HG03060 (cell line): ENCODE results near the gene IFITM5.

ENCODE experiments used
- ATAC-seq: cut with Tn5 transposase; IDR thresholded peaks from one replicate; pipeline ENCODE4 v1.9.1; 2021; ENCODE audit warnings: low read depth, moderate number of reproducible peaks; ENCODE audit not compliant: unreplicated experiment

Gene IFITM5

DNA sequence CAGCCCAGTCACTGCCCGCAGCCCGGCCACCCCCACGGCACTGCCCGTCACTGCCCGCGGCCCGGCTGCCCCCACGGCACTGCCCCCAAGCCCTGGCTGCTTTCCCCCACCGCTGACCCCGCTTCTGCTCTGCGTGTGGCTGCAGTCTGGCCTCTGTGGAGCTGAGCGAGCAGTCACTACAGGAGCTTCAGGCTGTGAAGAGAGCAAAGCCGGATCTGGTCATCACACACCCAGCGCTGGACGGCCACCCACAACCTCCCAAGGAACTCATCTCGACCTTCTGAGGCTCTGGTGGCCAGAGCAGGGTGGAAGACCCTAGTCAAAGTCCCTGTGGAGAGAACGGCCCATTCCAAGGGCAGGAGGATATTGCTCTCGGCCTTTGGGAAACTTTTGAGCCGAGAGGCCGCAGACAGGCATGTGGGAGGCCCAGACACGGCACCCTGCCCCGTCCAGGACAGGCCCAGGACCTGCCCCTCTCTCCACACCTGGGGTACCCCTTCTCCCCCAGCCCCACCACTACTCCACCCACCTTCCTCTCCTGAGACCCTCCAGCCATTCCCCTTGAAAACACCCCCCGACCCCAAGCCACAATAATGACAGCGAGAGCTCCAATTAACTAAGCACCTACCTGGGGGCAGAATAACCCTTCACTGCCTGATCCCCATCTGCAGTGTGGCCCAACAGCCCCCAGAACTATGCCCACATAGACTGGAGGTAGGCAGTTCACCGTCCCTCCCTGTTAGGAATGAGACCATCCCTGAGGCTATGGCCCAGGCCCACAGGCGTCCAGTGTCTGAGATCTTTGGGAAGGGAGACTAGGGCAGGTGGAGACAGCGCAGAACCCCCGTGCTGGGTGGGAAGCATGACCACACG is 14.1 kb downstream of the IFITM5 start:
- no peak for ATAC-seq

DNA sequence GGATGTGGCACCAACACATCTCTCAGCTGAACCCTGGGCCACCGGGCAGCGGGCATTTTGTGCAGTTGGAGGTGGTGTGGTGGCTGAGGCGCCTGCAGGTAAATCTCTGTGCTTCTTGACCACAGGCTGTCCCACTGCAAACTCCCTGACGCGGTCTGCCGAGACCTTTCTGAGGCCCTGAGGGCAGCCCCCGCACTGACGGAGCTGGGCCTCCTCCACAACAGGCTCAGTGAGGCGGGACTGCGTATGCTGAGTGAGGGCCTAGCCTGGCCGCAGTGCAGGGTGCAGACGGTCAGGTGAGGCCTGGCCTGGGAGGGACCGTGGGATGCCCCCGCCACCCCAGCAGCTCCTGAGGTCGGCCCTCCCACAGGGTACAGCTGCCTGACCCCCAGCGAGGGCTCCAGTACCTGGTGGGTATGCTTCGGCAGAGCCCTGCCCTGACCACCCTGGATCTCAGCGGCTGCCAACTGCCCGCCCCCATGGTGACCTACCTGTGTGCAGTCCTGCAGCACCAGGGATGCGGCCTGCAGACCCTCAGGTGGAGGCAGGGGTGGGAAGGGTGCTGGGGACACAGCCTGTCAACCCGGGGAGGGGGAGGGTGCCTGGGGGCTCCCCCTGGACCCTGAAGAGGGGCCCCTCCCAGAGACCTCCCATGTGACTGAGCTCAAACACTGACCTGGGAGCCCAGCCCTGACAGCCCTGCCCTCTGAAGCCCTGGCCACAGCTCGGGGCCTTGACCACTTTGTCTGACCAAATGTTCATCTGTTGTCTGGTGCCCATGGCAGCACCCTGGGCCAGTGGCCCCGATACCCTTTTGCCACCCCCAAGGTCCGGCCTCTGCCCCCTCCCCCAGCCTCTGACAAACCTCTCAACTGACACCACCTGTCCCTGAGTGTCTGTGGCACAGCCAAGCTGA is 15.0 kb downstream of the IFITM5 start:
- ATAC-seq, result no peak

DNA sequence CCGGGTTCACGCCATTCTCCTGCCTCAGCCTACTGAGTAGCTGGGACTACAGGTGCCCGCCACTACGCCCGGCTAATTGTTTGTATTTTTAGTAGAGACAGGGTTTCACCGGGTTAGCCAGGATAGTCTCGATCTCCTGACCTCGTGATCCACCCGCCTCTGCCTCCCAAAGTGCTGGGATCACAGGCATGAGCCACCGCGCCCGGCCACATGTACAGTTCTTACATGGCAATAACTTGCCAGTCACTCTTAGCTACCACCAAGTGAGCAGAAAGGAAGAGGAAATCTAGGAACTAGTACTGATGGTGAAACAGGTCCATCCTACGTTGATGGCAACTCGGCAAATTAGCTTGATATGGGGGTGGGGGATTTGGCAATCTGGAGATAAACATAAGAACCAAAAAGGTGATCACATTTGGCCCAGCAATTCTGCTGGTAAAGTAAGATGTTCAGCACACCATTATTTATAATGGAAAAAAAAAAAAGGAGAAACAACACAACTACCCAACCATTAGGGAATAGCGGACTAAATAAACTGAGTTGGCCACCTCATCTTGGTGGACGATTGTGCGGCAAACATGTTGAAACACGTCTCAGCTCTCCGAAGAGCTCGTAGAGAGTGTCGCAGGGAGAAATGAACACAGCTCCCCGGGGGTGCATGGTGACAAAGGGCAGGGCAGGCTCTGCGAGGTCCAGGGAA is 15.8 kb downstream of the IFITM5 start:
- no peak for ATAC-seq

DNA sequence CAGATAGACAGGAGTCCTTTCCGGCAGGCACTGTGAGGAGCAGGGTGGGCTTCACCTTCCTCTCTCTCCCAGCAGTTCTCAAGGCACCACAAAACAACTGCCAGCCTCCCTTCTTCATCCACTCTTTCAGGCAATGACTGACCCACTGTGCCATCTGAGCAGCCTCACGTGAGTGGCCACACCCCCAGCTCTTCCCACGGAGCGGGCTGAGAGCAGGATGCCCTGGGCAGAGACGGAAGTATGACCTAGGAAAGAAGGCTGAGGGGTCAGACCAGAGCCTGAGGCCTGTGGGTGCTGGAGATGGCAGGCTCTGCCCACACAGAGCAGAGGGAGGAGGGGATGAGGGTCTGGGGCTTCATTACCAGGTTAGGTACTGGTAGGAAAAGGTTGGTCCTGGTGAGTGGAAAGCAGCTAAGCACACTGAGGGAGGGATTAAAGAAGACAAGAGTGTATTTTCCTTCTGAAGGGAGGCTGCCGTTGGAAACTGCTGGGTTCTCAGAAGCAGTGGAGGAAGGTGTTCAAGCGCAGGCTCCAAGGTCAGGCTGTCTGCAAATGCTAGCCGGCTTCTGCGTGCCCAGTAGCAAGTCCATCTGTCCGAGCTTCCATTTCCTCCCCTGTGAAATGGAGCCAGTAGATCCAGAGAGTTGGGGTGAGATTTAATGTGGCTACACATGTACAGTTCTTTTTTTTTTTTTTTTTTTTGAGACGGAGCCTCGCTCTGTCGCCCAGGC is 16.5 kb downstream of the IFITM5 start:
- no peak for ATAC-seq

DNA sequence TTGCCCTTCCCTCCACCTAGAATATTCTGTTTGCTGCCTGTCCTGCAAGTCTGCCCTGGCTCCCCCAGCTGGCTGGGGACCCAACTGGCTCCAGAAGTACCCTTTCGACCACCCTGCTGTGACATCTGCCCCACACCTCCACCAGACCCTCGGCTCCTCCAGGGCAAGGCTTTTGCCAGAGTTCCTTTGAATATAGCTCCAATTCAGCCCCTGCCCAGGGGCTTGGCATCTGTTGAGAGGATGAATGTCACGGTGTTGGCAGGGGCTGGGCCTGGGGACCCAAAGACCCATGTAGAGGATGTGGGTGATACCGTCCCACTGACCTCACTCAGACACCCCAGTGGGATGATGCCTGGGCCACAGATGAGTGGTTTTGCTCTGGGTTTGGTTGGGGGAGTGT is 17.2 kb downstream of the IFITM5 start:
- ATAC-seq, result no peak

DNA sequence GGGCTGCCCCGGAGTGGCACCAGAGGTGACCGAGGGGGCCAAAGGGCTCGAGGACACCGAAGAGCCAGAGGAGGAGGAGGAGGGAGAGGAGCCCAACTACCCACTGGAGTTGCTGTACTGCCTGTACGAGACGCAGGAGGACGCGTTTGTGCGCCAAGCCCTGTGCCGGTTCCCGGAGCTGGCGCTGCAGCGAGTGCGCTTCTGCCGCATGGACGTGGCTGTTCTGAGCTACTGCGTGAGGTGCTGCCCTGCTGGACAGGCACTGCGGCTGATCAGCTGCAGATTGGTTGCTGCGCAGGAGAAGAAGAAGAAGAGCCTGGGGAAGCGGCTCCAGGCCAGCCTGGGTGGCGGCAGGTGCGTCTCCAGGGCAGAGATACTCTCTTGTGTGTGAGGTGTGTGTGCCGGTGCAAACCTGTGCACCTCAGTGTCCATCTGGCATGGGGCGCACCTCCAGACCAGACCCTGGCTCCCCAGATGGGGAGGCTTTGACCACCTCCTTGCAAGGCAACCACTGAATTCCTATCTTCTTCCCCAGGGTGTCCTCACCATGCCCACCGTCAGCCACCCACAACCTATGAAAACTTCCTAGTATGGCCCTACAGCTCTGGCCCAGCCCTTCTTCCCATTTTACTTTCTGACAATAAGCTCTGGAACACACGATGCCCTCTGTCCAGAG is 17.7 kb downstream of the IFITM5 start:
- ATAC-seq, result no peak

DNA sequence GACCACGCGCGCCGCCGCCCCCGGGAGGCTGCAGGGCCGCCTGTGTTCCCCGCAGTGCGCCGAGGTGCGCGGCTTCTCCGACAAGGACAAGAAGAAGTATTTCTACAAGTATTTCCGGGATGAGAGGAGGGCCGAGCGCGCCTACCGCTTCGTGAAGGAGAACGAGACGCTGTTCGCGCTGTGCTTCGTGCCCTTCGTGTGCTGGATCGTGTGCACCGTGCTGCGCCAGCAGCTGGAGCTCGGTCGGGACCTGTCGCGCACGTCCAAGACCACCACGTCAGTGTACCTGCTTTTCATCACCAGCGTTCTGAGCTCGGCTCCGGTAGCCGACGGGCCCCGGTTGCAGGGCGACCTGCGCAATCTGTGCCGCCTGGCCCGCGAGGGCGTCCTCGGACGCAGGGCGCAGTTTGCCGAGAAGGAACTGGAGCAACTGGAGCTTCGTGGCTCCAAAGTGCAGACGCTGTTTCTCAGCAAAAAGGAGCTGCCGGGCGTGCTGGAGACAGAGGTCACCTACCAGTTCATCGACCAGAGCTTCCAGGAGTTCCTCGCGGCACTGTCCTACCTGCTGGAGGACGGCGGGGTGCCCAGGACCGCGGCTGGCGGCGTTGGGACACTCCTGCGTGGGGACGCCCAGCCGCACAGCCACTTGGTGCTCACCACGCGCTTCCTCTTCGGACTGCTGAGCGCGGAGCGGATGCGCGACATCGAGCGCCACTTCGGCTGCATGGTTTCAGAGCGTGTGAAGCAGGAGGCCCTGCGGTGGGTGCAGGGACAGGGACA is 18.4 kb downstream of the IFITM5 start:
- no peak for ATAC-seq

DNA sequence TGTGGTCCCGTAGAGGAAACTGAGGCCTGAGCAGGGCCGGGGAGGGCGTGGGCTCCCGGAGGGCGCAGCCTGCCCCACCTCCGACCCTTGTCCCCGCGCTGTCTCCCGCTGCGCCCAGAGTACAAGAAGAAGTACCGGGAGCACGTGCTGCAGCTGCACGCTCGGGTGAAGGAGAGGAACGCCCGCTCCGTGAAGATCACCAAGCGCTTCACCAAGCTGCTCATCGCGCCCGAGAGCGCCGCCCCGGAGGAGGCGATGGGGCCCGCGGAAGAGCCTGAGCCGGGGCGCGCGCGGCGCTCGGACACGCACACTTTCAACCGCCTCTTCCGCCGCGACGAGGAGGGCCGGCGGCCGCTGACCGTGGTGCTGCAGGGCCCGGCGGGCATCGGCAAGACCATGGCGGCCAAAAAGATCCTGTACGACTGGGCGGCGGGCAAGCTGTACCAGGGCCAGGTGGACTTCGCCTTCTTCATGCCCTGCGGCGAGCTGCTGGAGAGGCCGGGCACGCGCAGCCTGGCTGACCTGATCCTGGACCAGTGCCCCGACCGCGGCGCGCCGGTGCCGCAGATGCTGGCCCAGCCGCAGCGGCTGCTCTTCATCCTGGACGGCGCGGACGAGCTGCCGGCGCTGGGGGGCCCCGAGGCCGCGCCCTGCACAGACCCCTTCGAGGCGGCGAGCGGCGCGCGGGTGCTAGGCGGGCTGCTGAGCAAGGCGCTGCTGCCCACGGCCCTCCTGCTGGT is 19.2 kb downstream of the IFITM5 start:
- ATAC-seq, result no peak

DNA sequence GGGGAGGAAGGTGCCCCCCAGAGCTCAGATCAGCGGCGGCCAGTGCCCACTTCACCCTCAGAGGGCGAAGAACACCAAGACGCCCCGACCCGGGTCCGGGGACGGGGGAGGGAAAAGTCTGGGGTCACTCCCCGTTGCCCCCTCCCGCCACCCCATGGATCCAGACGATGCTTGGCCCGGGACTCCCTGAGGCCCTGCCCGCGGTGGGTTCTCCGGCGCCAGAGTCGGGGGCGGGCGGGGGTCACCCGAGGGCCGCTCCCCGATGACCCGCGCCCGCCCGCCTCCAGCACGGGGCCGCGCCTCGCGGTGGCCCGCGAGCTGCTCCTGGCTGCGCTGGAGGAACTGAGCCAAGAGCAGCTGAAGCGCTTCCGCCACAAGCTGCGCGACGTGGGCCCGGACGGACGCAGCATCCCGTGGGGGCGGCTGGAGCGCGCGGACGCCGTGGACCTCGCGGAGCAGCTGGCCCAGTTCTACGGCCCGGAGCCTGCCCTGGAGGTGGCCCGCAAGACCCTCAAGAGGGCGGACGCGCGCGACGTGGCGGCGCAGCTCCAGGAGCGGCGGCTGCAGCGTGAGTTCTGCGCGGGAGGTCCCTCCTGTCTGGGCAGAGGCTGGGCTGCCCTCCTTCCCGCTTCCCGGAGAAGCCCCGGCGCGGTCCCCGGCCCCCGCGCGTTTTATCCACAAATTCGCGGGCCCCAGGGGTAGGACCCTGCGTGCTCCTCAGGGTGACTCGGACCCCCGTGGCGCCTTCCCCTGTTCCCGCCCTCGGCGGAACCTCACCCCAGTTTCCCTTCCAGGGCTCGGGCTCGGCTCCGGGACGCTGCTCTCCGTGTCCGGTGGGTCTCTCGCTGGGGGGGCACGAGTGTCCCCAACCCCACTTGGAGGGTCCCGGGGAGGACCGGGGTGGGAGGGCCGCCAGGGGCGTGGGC is 20.0 kb downstream of the IFITM5 start:
- no peak for ATAC-seq

DNA sequence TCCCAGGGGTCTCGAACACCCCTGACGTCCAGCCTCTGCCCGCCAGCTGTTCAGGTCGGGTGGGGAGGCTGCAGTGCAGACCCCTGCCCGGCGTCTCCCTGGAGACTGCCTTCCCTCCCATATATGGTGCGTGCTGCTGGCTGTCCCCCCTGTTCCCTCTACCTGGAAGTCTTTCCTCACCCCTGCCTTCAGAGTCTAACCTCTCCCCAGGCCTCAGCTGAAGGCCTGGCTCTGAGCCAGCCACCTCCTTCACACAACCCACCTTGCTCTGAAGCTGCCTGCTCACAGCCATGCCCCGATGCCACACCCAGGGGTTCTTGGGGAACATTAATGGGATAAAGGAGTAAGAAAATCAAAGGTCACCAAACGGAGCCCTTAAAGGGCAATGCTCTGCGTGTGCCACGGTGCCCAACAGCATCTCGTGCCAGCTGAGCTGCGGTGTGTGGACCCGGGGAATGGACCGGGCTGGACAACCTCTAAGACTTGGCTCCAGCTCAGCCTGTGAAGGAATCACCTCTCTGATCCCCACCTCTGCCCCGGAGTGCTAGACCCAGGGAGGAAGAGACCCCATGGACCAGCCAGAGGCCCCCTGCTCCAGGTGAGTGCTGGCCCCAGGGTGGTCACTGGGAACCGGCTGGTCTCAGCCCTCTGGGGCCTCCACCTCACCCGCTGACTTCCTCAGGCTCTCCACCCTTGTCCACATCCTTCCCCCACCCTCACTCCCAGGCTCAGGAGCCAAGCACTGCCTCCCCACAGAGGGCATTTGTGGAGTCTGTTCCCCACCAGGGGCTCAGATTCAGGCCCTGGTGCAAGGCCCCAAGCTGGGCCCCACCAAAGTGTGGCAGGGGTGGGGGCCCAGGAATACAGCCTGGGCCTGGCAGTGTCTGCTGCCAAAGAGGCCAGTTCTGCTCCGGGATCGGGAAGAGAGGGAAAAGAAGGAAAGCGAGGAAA is 21.1 kb downstream of the IFITM5 start, which contains the start of gene NLRP6:
Gene NLRP6 (plus strand): TSS at position 407 of the 951 bp plus-strand sequence. CDS start 163 bp downstream, at position 570.
- no peak for ATAC-seq

DNA sequence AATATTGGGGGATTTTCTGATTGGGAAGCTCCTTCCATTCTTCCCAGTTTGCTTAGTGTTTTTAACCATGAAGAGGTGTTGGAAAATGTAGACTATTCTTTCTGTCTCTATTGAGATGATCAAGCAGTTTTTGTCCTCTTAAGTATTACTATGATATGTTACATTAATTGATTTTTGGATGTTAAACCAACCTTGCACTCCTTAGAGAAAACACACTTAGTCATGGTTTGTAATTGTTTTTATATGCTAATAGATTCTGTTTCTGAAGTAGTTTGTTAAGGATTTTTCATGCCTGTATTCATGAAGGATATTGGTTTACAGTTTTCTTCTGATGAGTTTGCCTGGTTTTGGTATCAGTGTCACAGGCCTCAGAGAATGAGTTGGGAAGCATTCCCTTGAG is 23.1 kb downstream of the IFITM5 start:
- ATAC-seq, result no peak

DNA sequence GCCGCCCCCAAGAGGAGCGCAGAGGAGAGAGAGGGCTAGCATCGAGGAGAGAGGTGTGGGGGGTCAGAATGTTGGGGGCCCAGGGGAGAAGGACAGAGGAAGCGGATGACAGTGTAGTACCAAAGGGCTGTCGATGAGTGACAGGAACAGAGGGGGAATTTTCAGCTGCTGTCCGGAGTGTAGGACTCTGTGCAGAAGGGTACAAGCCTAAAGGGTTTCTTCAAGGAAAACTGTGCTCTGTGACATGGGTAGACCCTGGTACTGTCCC is 26.5 kb downstream of the IFITM5 start:
- ATAC-seq, result no peak

DNA sequence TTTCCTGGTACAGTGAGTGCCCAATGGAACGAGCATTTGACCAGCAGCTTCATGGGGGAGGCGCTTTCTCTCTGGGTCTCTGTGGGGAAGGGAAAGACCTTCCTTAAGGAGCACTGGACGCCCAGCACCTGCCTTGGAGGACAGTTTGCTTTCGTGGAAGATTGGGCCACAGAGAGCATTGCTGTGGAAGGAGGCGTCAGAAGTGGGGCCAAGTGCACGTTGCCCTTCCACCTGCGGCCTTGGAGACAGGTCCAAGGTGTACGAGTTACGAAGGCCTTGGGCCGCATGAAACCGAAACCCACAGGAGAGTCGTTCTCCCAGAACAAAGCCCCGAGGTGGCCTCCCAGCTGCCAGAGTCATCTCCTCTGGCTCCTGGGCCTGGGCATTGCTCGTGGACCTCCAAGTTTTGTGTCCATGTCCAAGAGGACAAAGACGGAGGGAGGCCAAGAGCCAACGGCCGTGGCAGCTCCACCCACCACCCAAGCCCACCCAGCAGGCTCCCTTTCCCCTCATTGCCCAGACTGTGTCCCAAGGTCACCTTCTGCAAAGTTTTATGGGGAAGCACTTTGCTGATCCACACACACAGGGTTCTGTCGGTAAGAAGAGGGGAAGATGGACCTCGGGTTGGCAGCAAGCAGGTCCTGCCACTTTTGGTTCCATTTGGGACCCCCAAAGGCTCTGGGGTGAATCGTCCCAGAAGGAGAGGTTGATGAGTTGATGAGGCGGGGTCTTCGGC is 27.0 kb downstream of the IFITM5 start:
- ATAC-seq, result no peak

DNA sequence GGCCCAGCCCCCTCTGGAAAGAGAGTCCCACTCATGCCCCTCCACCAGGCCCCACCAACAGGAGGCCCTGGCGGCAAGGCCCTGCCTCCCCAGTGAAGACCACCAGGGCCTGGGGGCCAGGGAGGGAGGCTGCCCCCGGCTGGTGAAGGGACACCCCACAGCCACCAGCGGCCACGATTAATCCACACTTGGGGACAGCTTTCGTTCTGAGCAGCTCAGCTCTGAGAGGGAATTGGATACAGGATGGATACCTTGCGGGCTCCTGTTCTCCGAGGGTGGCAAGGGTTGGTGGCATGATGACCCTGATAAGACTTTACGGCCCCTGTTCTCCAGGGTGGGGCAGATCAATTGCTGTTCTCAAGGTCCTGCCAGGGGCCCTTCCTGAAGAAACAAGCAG is 28.0 kb downstream of the IFITM5 start:
- ATAC-seq, result no peak

DNA sequence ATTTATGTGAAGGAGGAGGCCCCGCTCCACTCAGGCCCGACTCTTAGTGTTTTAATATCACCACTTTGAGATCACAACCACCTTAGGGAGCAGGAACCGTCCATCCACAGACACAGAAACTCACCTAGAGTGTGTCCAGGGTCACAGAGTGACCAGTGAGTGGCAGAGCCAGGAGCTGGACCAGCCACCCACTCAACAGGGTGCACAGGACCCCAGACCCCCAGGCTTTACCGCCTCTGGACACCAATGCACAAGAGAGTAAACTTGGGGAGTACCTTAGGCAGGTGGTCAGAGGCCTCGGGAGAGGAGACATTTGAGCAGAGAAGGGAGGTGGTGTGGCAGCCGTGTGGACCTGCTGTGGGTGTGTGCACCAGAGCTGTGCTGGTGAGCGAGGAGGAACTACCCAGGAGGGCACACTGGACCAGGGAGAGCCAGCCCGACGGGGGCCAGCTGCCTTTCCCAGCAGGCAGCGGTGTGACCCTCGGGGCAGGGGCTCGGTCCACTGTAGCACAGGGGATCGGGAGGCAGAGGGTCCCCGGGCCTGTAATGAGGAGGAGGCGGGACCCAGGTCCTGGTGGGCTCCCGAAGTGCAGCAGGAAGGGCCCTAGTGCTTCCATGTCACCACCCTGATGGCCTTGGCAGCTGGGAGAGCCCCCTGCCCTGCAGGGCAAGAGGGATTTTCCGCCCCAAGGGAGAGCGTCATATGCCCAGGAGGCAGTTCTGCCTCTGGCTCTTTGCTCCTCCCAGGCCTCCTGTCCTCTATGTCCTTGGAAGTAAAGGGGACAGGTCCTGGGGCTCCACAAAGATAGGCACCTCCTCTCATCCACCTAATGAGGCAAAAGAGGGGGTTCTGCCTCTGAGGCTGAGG is 28.6 kb downstream of the IFITM5 start:
- no peak for ATAC-seq
